Sigmoid colon (tissue), 7 donors: ENCODE results near the gene DNAH3. TPM values are rescaled to one million over a fixed set of nuclear protein-coding genes. Genes with fewer than 3 reads are reported as not detected.

Experiments
- DNase-seq: peaks from one replicate; pipeline ENCODE4 v3.0.0-alpha.2; 2019
- H3K27ac ChIP-seq, 4 donors: fragments of 200-600 bp; sonication (generic); one replicate each; pipeline ENCODE4 v1.5.1; 2016 to 2019; ENCODE audit warnings: mild to moderate bottlenecking in 1 of 4
- H3K27me3 ChIP-seq, 3 donors: fragments of 200-600 bp; sonication (generic); one replicate each; pipeline ENCODE4 v1.5.1; 2019; ENCODE audit warnings: mild to moderate bottlenecking in 1 of 3
- H3K36me3 ChIP-seq, 4 donors: fragments of 200-600 bp; sonication (generic); one replicate each; pipeline ENCODE4 v1.5.1; 2016 to 2019
- H3K4me1 ChIP-seq, 4 donors: fragments of 200-600 bp; sonication (generic); one replicate each; pipeline ENCODE4 v1.5.1; 2017 to 2019
- H3K4me3 ChIP-seq, 4 donors: fragments of 200-600 bp; sonication (generic); one replicate each; pipeline ENCODE4 v1.5.1; 2017 to 2019; ENCODE audit warnings: mild to moderate bottlenecking in 2 of 4, moderate library complexity in 1 of 4
- H3K9me3 ChIP-seq, 4 donors: fragments of 200-600 bp in 3 of 4; sonication (generic) in 3 of 4; one replicate each; pipeline versions ENCODE4 v1.5.1 to v1.6.1; 2013 to 2019
- EP300 ChIP-seq, 4 donors: sonication (generic); formaldehyde crosslinking; IDR thresholded peaks; one replicate each; pipeline ENCODE4 v1.6.1; 2017; ENCODE audit warnings: antibody characterized with exemption in 4 of 4
- POLR2A ChIP-seq, 2 donors: fragments of 450-650 bp; IDR thresholded peaks; one replicate each; pipeline ENCODE4 v1.6.1; 2016; ENCODE audit warnings: antibody characterized with exemption in 2 of 2, mild to moderate bottlenecking in 2 of 2, moderate library complexity in 2 of 2
- POLR2AphosphoS5 ChIP-seq, 4 donors: sonication (generic); formaldehyde crosslinking; IDR thresholded peaks; one replicate each; pipeline ENCODE4 v1.6.1; 2017; ENCODE audit warnings: antibody characterized with exemption in 4 of 4
- WGBS, 2 donors: extraction: QIAGEN DNeasy Blood & Tissue Kit; methylation state at CpG; one replicate each; pipeline ENCODE4 v1.1.7; 2013; 5-methylcytosine and 5-hydroxymethylcytosine counted together
- intact Hi-C: fragments of 100-400 bp; cut with DNase I; formaldehyde crosslinking; loops from one replicate; pipeline ENCODE4 v1.15.1; 2023
- polyA plus RNA-seq, 3 donors: library from polyadenylated mRNA; stranded (reverse); fragments of 200-250 nt; gene quantifications; one replicate each; pipeline ENCODE4 v1.2.3, GENCODE V29; 2013
- total RNA-seq, 4 donors: library from RNA; depleted of rRNA; stranded (reverse); fragments of >200 nt; gene quantifications; one replicate each; pipeline ENCODE4 v1.1.0, GENCODE V29; 2016
- TF ChIP-seq, protein P1 (sequence below), 4 experiments: fragments of 450-650 bp in 3 of 4; fragments of 200-600 bp in 1 of 4; IDR thresholded peaks; one replicate each; pipeline ENCODE4 v1.5.1; 2016 to 2019; ENCODE audit warnings: antibody characterized with exemption in 4 of 4, mild to moderate bottlenecking in 3 of 4, moderate library complexity in 2 of 4
- donor health status: healthy with polysubstance abuse.
- donor health status: Bipolar disorder and iron deficiency.
- donor health status: healthy.

The DNAH3 gene
- total and polyA plus RNA-seq, 7 donors, result 0.26 to 0.92 (median 0.60) TPM; not detected in 4

DNA sequence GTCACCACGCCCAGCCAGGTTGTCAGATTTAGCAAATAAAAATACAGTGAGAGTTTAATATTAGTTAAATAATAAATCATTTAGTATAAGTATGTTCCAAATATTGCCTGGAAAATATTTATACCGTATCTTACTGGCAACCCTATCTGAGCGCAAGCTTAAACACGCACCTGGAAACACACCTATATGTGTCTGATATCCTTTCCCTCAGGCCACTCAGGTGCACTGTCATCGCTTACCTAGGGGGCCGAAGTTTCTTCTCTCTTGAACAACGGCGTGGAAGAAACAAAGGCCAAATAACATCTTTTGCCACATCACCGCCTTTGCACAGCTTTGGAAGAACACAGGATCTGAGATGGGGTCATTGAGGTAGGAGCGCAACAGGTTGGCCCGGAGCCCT, 196.1 kb downstream of the DNAH3 start:
- TF ChIP-seq, protein P1, sequence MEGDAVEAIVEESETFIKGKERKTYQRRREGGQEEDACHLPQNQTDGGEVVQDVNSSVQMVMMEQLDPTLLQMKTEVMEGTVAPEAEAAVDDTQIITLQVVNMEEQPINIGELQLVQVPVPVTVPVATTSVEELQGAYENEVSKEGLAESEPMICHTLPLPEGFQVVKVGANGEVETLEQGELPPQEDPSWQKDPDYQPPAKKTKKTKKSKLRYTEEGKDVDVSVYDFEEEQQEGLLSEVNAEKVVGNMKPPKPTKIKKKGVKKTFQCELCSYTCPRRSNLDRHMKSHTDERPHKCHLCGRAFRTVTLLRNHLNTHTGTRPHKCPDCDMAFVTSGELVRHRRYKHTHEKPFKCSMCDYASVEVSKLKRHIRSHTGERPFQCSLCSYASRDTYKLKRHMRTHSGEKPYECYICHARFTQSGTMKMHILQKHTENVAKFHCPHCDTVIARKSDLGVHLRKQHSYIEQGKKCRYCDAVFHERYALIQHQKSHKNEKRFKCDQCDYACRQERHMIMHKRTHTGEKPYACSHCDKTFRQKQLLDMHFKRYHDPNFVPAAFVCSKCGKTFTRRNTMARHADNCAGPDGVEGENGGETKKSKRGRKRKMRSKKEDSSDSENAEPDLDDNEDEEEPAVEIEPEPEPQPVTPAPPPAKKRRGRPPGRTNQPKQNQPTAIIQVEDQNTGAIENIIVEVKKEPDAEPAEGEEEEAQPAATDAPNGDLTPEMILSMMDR (IDR thresholded peaks at IDR 0.05), result no peak
- TF ChIP-seq POLR2AphosphoS5 (IDR thresholded peaks at IDR 0.05), result no peak
- TF ChIP-seq EP300 (IDR thresholded peaks at IDR 0.05), result no peak
- no peak for TF ChIP-seq POLR2A (IDR thresholded peaks at IDR 0.05)
- no peak overlapping the region for H3K4me3 ChIP-seq
- H3K36me3 ChIP-seq, result no peaks in the 10 kb centered on the region
- WGBS, 2 donors, result 96% methylated on average over 11 of the region's 11 CpGs
- H3K4me1 ChIP-seq, result no peaks in the 10 kb centered on the region
- intact Hi-C loops, result no loop called here
- H3K27me3 ChIP-seq, result no peaks in the 10 kb centered on the region
- DNase-seq, result no peak
- H3K9me3 ChIP-seq, result no peaks in the 10 kb centered on the region
- H3K27ac ChIP-seq, result no peak overlapping the region

- Histone ChIP-seq H3K27ac (no peak overlapping the region), H3K4me3 (no peak overlapping the region), H3K9me3 (no peaks in the 10 kb centered on the region), H3K27me3 (no peaks in the 10 kb centered on the region), H3K4me1 (no peaks in the 10 kb centered on the region), H3K36me3 (no peaks in the 10 kb centered on the region)
- 84 to 86% methylated on average over 13 of the region's 13 CpGs for WGBS, 2 donors
- no peak for DNase-seq
- intact Hi-C loops, result no loop called here
- TF ChIP-seq, protein P1 (IDR thresholded peaks at IDR 0.05), result no peak
- no peak for TF ChIP-seq EP300 (IDR thresholded peaks at IDR 0.05)
- TF ChIP-seq POLR2A (IDR thresholded peaks at IDR 0.05), result no peak
- no peak for TF ChIP-seq POLR2AphosphoS5 (IDR thresholded peaks at IDR 0.05)
Measured at GRCh38 chr16:20952139-20952920, 198.3 kb downstream of the DNAH3 start.

DNA sequence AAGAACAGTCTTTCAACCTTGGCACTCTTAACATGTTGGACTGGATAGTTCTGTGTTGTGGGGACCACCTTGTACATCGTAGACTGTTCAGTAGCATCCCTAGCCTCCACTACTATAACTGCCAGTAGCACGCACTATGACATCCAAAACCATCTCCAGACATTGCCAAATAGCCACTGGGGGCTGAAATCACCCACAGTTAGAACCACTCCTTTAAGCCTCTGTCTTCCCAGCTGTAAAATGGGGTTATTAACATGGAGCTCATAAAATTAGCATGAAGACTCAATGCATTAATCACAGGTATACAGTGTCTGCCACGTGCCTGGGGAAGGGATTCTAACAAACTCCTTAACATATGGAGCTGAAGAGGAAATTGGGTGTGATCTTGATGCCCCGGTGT, 200.4 kb downstream of the DNAH3 start:
- Histone ChIP-seq H3K36me3 (no peaks in the 10 kb centered on the region), H3K4me1 (no peaks in the 10 kb centered on the region), H3K4me3 (no peak overlapping the region), H3K27me3 (no peaks in the 10 kb centered on the region), H3K27ac (no peak overlapping the region), H3K9me3 (no peaks in the 10 kb centered on the region)
- intact Hi-C loops, result no loop called here
- TF ChIP-seq, protein P1 (IDR thresholded peaks at IDR 0.05), result no peak
- no peak for TF ChIP-seq POLR2AphosphoS5 (IDR thresholded peaks at IDR 0.05)
- no peak for TF ChIP-seq EP300 (IDR thresholded peaks at IDR 0.05)
- TF ChIP-seq POLR2A (IDR thresholded peaks at IDR 0.05), result no peak
- no peak for DNase-seq
- 90 to 93% methylated on average over 4 of the region's 4 CpGs for WGBS, 2 donors

DNA sequence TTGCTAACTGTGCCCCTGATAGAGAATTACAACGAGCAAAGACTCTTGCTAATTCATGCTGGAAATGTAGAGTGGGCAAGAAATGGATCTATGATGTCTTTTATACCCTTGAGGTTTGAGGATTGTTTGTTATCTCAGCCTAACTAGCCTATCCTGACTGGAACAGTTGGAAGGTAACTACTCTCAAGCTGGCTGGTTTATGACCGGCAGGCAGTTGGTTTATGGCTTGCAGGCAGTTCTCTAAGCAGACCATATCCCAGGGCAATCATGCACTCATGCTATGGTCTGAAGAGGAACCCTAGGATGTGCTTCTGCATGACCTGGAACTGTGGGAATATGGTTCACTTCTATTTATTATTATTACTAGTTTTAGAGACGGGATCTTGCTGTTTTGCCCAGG, 201.0 kb downstream of the DNAH3 start:
- Histone ChIP-seq H3K4me1 (no peaks in the 10 kb centered on the region), H3K27me3 (no peaks in the 10 kb centered on the region), H3K36me3 (no peaks in the 10 kb centered on the region), H3K9me3 (no peaks in the 10 kb centered on the region), H3K4me3 (no peak overlapping the region), H3K27ac (no peak overlapping the region)
- intact Hi-C loops, result no loop called here
- 61 to 82% methylated on average over 3 of the region's 3 CpGs for WGBS, 2 donors
- TF ChIP-seq EP300 (IDR thresholded peaks at IDR 0.05) (no peak), POLR2AphosphoS5 (IDR thresholded peaks at IDR 0.05) (no peak), POLR2A (IDR thresholded peaks at IDR 0.05) (no peak)
- TF ChIP-seq, protein P1 (IDR thresholded peaks at IDR 0.05), result no peak
- no peak for DNase-seq

DNA sequence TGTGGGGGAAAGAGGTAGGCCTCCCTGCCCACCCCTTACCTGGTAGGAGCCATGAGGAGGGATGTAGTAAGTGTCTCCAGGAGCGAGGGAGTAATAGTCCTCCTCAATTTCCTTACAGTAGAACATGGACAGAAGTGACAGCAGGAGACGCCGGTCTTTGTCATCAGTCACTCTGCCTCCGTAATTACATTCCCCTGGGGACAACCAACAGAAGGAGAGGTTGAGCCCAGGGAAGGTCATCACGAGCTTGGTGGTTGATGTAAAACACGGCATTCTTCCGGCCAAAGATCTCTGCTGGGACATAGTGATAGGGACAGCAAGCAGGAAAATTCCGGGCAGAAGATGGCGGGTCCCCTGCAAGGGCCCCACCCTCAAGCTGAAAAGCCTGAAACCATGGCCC, 202.2 kb downstream of the DNAH3 start:
- intact Hi-C loops, result no loop called here
- Histone ChIP-seq H3K9me3 (no peaks in the 10 kb centered on the region), H3K4me1 (no peaks in the 10 kb centered on the region), H3K4me3 (no peak overlapping the region), H3K27me3 (no peaks in the 10 kb centered on the region), H3K27ac (no peak overlapping the region), H3K36me3 (no peaks in the 10 kb centered on the region)
- no peak for DNase-seq
- TF ChIP-seq POLR2A (IDR thresholded peaks at IDR 0.05), result no peak
- no peak for TF ChIP-seq POLR2AphosphoS5 (IDR thresholded peaks at IDR 0.05)
- no peak for TF ChIP-seq EP300 (IDR thresholded peaks at IDR 0.05)
- TF ChIP-seq, protein P1 (IDR thresholded peaks at IDR 0.05), result no peak
- 92 to 97% methylated on average over 9 of the region's 9 CpGs for WGBS, 2 donors
